ENCODE results near the gene GLIS1.

The GLIS1 gene

GRCh38 chr1:53542551-53542950, 196.4 kb downstream of the GLIS1 start:
- no peak for DNase-seq

- no peak for DNase-seq
Measured at GRCh38 chr1:53541761-53542550, 197.0 kb downstream of the GLIS1 start.

DNA sequence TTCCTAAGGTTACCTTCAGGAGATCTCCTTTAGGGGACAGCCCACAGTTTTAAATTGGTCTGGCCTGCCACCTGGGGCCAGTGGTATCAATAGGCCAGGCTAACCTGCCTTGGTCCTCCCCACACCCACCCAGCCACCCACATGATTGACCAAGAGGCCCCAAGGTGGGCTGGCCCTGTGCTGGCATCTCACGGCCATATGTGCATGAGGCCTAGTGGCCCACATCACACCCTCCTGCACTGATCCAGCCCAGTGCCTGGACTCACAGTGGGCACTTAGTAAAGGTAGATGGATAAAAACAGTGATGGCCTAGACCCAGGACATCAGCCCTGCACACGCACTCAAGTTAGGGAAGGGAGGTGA, 197.7 kb downstream of the GLIS1 start:
- no peak for DNase-seq

DNA sequence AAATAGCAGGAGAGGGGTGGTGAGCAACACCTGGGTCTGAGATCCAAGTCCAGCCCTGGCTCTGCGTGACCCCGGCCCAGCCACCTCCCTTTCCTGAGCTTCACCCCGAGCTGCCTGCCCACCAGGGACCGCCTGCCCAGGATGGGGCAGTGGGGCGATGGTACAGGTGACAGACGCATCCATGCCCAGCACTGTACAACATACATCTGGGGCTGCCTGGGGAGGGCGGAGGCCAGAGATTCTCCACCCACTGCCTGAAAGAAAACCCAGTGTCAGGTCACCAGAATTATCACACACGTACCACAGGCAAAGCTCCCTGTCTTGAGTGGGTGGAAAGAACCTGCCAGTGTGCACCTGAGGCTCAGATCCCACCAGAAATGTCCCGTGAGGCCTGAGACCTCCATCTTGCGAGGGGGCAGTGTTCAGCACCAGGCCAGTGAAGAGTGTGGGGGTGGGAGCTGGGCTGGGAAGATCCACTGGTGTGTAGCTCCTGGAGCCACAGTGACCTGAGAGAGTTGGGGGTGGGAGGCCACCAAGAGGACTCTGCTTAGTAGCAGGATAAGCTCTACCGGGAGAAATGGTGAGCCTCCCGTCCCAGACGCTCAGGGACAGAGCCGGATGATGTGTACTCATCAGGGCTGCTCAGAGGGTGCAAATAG, 198.2 kb downstream of the GLIS1 start:
- no peak for DNase-seq

GRCh38 chr1:53539711-53540603, 199.0 kb downstream of the GLIS1 start:
- DNase-seq, result no peak

DNA sequence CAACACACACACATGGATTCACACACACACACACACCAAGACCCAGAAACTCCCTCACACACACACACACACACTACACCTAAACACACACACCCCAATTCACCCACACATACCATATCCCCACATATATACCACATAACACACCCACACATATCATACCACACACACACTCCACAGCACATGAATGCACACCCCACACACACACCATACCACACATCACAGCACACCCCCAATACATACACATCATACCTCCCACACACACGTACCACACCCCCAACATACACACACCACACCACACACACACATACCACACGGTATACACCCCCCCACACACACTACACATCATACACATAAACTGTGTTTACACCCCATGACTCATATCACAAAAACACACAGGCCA, 199.7 kb downstream of the GLIS1 start:
- DNase-seq, result no peak

GRCh38 chr1:53536606-53537005, 202.4 kb downstream of the GLIS1 start:
- DNase-seq, result no peak

- DNase-seq, result no peak
Measured at GRCh38 chr1:53535846-53536245, 203.1 kb downstream of the GLIS1 start.

- DNase-seq, result no peak
Measured at GRCh38 chr1:53535226-53535625, 203.7 kb downstream of the GLIS1 start.

DNA sequence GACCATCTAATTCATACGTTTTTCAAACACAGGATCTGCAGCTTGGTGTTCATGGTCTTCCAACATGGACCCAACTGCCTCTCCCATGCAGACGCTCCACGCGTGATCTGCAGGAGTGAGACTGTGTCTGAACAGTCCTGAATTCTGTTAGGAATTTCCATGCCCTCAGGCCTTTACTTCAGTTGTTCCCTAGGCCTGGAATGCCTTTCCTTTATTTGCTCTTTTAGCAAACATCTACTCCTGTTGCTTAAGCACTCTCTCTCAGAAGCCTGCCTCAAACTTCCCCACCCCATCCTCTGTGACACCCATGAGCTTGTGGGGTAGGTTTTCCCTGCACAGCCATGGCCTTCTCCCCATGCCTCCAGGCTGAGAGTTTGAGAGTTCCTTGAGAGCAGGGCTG, 206.1 kb downstream of the GLIS1 start:
- no peak for DNase-seq

DNA sequence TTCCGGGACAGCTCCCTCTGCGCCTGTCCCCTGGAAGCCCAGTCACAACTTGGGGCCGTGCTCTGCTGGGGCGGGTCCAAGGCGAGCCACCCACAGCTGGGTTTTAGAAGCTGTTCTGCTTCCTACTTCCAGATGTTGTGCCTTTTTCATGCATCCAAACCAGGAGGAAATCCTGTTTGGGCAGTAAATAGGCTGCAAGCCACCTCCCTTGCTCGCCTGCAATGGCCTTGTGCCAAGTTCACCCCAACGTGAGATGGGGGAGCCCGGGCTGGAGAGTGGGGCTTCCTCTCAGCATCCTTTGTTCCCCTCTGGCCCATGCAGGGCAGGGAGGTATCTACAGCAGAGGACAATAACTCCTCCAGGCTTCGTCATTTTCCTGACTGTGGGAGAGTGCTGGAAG, 206.6 kb downstream of the GLIS1 start:
- no peak for DNase-seq

GRCh38 chr1:53530550-53530949, 208.4 kb downstream of the GLIS1 start:
- DNase-seq, result no peak

- DNase-seq, result no peak
Measured at GRCh38 chr1:53529555-53529954, 209.4 kb downstream of the GLIS1 start.

- no peak for DNase-seq
Measured at GRCh38 chr1:53527368-53527767, 211.6 kb downstream of the GLIS1 start.

- no peak for DNase-seq
Measured at GRCh38 chr1:53526451-53527101, 212.4 kb downstream of the GLIS1 start.

DNA sequence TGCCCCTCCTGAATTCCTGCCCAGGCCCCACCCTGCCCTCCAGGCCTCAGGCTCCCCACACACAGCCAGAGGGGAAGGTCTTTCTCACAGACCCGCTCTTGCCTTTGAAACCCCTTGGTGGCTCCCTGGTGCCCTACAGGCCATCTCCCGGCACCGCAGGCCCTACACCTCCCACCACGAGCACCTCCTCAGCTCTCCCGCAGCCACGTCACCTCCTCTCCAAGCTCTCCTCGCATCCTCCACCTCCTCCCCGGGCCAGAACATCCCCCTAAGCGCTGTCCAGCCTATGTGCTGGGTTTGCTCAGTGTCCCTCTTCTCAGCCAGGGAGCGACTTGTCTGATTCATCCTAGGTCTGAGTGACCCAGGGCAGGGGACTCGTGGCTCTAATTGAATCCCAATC, 213.4 kb downstream of the GLIS1 start:
- DNase-seq, result no peak

GRCh38 chr1:53524428-53525375, 214.3 kb downstream of the GLIS1 start:
- peak; percentile 35 for DNase-seq

DNA sequence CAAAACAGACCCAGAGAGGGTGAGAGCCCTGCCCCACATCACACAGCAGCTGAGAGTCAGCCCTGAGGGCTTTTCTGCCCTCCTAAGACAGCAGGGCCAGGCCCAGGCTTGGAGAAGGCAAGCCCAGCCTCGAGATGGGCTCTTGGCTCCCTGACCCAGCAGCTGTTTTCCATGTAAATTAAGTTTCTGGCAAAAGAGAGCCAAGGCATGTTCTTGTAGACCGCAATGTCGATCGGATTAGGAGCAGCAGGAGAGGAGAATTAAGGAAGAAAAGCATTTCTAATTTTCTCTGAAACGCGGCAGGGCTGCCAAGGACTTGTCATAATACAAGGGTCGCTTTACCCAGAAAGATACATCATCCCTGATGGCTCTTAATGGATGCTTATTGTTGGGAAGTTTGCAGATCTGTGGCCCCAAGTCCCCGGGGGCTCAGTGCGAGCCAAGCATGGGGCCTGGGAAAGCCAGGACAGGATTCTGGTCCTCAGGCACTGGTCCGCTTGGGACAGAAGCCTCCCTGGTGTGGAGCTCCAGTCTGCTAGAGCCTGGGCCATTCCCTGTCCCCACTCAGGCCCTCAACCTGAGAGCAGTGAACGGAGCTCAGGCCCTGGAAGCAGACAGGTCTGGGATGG, 216.9 kb downstream of the GLIS1 start:
- DNase-seq, result peak; percentile 90

- no peak for DNase-seq
Measured at GRCh38 chr1:53520481-53520880, 218.5 kb downstream of the GLIS1 start.

- no peak for DNase-seq
Measured at GRCh38 chr1:53519421-53519820, 219.5 kb downstream of the GLIS1 start.

DNA sequence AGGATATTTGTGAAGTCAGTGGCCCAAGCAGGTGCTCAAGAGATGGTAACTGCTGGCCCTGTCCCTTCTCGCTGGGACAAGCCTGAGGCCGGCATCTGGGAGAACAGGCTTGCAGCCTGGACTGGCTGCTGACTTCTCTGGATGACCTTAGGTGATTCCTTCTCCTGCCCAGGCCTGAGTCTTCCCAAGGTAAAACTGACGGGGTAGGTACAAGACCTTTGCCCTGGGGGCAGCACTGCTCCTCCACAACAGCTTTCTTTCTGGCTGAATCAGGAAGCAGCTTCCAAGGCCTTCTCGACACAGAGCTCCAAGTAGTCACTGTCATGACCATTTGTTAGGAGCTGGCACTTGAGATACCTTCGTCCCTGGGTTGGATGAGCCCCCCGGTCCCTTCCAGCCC, 220.2 kb downstream of the GLIS1 start:
- no peak for DNase-seq

Data from DMS79 (cell line).